ENCODE measurements around the gene DDIT3.
"Not testable (repeated sequence)": the region's sequence is repeated elsewhere in the genome, so short reads cannot be mapped to it uniquely, and the experiment has no call there.

Gene DDIT3, protein sequence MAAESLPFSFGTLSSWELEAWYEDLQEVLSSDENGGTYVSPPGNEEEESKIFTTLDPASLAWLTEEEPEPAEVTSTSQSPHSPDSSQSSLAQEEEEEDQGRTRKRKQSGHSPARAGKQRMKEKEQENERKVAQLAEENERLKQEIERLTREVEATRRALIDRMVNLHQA

DNA sequence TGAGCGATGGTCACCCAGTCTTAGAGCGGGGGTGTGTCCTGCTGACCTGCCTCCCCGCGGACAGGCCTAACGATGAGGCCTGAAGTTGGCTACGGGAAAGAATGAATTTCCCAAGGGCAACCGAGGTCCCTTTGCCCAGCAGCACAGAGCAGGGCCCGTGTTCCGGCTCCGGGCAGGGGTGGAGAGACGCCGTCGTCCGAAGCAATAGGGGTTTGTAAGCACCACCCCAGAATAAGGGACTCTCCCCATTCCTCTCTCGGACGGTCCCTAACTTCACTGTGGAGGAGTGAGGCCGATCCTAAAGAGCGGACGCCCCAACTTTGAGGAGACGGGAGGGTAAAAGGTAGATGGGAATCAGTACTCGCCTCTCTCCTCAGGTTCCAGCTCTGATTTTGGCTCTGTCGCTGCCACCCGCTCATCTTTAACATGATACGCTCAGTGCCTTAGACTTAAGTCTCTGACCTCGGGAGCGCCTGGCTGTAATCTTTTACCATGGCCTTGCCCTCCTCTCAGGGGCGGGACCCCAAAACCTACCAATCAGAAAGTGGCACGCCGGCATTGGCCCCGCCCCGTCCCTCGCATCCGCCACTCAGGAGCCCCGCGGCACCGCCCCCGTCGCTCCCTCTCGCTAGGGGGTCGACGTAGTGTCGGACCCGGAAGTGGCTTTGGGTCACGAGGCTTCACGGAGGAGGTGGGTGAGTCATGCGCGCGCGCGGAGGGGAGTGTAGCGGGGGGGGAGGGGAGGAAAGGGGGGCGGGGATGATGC, at the start of gene DDIT3:
DDIT3 (minus strand) TSS at position 462 of the 766 bp plus-strand sequence. CDS start 3,108 bp downstream, outside the sequence.
- DNase-seq, result peak; percentile 97

DNA sequence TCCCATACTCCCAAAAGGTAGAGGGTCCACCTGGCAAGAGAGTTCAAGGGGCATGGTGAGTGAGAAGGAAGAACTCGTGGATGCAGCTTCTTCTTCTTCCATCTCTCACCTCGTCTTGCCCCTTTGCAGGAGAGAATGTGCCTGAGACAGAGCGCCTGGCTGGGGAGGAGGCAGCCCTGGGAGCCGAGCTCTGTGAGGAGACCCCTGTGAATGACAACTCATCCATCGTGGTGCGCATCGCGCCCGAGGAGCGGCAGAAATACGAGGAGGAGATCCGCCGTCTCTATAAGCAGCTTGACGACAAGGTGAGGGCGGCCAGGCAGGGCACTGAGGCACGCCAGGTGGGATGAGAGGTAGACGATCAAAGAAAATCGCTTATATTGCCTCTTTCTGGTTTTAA, 49.5 kb upstream of the DDIT3 start:
- no peak for DNase-seq

- no peak for DNase-seq
Measured at GRCh38 chr12:57568838-57569237, 48.5 kb upstream of the DDIT3 start.

- DNase-seq, result no peak
Measured at GRCh38 chr12:57564178-57564740, 43.9 kb upstream of the DDIT3 start.

GRCh38 chr12:57563358-57563757, 43.0 kb upstream of the DDIT3 start:
- no peak for DNase-seq

DNA sequence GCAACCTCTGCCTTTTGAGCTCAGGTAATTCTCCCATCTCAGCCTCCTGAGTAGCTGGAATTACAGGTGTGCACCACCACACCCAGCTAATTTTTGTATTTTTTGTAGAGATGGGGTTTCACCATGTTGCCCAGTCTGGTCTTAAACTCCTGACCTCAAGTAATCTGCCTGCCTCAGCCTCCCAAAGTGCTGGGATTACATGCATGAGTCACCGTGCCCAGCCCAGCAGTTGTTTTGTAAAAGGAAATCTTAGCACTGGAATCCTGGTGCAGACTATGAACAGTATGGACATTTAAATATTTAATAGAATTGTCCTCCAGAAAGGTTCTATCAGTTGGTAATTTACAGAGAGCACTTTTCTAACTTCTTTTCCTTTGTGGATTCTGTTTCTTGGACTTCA, 40.8 kb upstream of the DDIT3 start:
- DNase-seq, result not testable (repeated sequence)

GRCh38 chr12:57560516-57560915, 40.2 kb upstream of the DDIT3 start:
- DNase-seq, result no peak

GRCh38 chr12:57558864-57559263, 38.5 kb upstream of the DDIT3 start:
- DNase-seq, result no peak

GRCh38 chr12:57554897-57555296, 34.6 kb upstream of the DDIT3 start:
- DNase-seq, result no peak

GRCh38 chr12:57554453-57554852, 34.1 kb upstream of the DDIT3 start:
- no peak for DNase-seq

- DNase-seq, result no peak
Measured at GRCh38 chr12:57553343-57554202, 33.3 kb upstream of the DDIT3 start.

DNA sequence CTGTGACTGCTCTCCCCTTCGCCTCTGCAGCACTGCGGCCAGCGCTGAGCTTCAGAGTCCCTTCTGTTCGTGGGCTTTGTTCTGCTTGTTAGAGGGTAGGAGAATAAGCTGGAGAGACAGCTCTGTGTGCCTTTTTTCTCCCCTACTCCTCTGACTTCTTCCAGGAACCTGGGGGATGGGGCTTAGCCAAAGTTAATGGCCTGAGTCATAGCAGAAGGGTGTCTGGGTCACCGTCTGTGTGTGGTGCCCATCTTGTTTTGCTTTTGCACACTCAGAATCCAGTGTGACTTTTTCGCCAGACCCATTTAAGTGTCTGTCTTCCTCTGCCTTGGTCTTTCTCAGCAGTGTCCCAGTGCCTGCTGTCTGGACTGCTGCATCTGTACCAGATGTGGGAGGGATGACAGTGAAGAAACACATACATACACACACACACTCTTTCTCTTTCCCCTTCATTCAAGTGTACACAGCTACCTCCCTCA, 32.6 kb upstream of the DDIT3 start:
- DNase-seq, result no peak

- no peak for DNase-seq
Measured at GRCh38 chr12:57552306-57552651, 32.0 kb upstream of the DDIT3 start.

GRCh38 chr12:57551637-57552305, 31.5 kb upstream of the DDIT3 start:
- no peak for DNase-seq

GRCh38 chr12:57550641-57551549, 30.6 kb upstream of the DDIT3 start:
- no peak for DNase-seq

DNA sequence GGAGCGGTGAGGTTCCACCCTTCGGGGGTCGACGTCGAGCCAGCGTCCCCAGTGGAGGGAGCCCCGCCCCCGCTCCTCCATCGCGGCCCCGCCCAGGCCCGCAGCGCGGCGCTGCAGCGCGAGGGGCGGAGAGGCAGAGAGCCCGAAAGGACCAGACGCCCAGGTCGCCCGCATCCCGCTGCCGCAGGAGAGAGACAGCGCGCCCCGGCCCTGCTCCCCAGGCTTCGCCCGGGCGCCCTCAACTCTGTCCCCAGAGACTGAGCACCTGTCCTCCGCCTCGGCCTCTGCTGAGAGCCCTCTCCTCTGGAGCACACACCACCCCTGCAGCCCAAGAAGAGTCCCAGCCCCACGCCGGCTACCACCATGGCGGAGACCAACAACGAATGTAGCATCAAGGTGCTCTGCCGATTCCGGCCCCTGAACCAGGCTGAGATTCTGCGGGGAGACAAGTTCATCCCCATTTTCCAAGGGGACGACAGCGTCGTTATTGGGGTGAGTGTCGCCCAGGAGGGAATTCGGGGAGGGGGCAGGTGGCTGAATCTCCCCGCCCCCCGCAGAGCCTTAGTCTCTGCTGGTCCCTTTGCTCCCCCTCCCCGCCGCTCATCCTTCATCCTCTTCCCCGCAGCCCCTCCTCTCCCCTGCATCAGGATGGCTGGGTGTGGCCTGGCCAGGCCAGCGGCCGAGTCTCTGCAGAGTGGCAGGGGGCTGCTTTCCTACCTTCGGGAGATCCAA, 29.8 kb upstream of the DDIT3 start, which contains the start of gene KIF5A:
KIF5A (plus strand) TSS at position 136 of the 732 bp plus-strand sequence; CDS start at position 364, 228 bp downstream.
- DNase-seq, result no peak

DNA sequence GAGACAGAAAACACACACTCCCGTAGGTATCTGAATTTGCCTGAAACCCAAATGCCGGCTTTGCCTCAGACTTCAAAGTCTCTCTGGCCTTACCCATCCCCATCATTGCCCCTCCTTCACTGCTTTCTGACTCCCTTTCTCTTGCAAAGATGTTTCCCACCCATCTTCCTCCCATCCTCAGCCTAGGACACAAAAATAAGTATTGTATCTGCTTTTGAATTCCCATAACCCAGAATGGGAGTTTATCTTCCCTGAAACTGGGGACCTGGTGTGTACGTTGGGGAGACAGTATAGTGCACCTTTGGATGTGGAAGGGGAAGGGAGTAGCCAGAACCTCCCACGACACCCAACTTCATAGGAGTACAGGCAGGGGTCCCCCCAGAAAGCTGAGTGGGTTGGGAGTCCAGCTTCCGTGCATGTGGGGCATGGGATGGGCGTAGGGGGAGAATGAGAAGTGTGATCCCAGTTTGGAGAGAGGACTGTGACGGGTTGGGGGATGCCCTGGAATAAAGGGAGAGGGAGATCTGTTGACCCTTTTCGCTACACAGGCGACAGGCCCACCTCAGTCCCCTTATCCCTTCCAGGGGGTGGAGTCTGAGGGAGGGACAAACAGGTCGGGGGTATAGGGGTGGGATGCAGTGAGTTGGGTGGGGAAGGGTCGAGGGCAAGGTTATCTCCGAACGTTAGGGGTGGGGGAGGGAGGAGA, 29.0 kb upstream of the DDIT3 start:
- no peak for DNase-seq

GRCh38 chr12:57548488-57548887, 28.2 kb upstream of the DDIT3 start:
- DNase-seq, result no peak

DNA sequence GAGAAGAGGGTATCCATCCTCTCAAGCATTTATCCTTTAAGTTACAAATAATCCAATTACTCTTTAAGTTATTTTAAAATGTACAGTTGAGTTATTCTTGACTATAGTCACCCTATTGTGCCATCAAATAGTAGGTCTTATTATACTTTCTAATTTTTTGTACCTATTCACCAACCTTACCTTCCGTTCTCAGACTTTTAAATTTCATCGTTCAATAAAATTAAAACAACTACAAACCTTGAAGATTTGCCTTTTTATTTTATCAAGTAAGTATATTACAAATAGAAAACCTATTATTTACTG, 27.6 kb upstream of the DDIT3 start:
- no peak for DNase-seq

DNA sequence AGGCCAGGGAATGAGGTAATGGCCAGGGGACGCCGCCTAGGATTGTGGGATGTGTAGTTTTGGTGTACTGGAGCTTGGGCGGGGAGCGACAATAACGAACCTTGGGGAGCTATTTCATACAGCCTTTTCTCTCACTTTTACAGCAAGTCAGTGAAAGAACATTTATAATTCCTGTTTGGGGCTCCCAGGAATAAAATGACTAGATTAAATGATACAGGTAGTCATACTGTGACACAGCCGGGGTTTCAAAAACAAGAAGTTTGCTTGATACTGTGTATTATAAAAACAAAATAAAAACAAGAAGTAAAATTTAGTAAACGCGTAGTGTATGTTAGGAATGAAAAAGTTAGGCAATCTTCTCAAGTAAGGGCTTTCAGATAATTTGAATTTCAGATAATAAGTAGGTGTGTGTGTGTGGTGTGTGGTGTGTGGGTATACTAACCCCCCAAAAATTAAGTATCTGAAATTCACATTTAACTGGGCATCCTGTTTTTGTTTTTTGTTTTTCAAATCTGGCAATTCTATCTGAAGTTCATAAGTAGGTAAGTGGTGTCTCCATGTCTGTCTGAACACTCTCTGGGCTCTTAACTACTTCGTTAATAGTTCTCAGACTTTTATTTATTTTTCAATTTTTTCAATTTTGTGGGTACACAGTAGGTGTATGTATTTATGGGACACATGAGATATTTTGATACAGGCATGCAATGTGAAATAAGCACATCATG, 27.1 kb upstream of the DDIT3 start:
- DNase-seq, result peak; percentile 94
